Chondrocyte (in vitro differentiated cells): ENCODE results near the gene TRAPPC2L. TPM values are rescaled to one million over a fixed set of nuclear protein-coding genes. Genes with fewer than 3 reads are reported as not detected.
"Not testable (repeated sequence)": the region's sequence is repeated elsewhere in the genome, so short reads cannot be mapped to it uniquely, and the experiment has no call there.

ENCODE experiments used
- DNase-seq: peaks from one replicate; pipeline ENCODE4 v3.0.0; 2021; ENCODE audit warnings: mixed read lengths, low spot score
- H3K27ac Mint-ChIP-seq: one replicate; pipeline ENCODE4 v1.8.0; 2021; ENCODE audit warnings: mild to moderate bottlenecking, moderate library complexity, mixed read lengths; ENCODE audit not compliant: unreplicated experiment
- H3K27me3 Mint-ChIP-seq: 2 replicates; pipeline ENCODE4 v1.8.0; 2021; ENCODE audit warnings: low read depth, mixed read lengths
- H3K36me3 Mint-ChIP-seq: 2 replicates; pipeline ENCODE4 v1.8.0; 2021; ENCODE audit warnings: low read depth, mixed read lengths
- H3K4me1 Mint-ChIP-seq: 2 replicates; pipeline ENCODE4 v1.8.0; 2021; ENCODE audit warnings: low read depth, mild to moderate bottlenecking, mixed read lengths
- H3K4me3 Mint-ChIP-seq: one replicate; pipeline ENCODE4 v1.8.0; 2021; ENCODE audit warnings: mild to moderate bottlenecking, moderate library complexity, mixed read lengths; ENCODE audit not compliant: unreplicated experiment
- H3K9me3 Mint-ChIP-seq: 2 replicates; pipeline ENCODE4 v1.8.0; 2021; ENCODE audit warnings: low read depth, mixed read lengths
- CTCF ChIP-seq: fragments of 200-600 bp; sonication (generic); IDR thresholded peaks from 2 replicates; pipeline ENCODE4 v1.5.0; 2021; ENCODE audit warnings: antibody characterized with exemption, mild to moderate bottlenecking, moderate library complexity
- total RNA-seq: library from RNA; stranded (reverse); gene quantifications from 3 replicates; pipeline ENCODE4 v1.2.1, GENCODE V29; 2021

TRAPPC2L gene
- total RNA-seq, 1 donor from 2014 or later: 52.5 TPM

GRCh38 chr16:88892065-88892464, 35.1 kb downstream of the TRAPPC2L start:
- no peak for TF ChIP-seq CTCF
- no peak for DNase-seq
- Mint-ChIP-seq H3K4me3 (no peak overlapping the region), H3K36me3 (no peaks in the 10 kb centered on the region), H3K9me3 (no peaks in the 10 kb centered on the region), H3K4me1 (no peaks in the 10 kb centered on the region), H3K27ac (no peak overlapping the region), H3K27me3 (peaks cover 13% of the 10 kb centered on the region)

DNA sequence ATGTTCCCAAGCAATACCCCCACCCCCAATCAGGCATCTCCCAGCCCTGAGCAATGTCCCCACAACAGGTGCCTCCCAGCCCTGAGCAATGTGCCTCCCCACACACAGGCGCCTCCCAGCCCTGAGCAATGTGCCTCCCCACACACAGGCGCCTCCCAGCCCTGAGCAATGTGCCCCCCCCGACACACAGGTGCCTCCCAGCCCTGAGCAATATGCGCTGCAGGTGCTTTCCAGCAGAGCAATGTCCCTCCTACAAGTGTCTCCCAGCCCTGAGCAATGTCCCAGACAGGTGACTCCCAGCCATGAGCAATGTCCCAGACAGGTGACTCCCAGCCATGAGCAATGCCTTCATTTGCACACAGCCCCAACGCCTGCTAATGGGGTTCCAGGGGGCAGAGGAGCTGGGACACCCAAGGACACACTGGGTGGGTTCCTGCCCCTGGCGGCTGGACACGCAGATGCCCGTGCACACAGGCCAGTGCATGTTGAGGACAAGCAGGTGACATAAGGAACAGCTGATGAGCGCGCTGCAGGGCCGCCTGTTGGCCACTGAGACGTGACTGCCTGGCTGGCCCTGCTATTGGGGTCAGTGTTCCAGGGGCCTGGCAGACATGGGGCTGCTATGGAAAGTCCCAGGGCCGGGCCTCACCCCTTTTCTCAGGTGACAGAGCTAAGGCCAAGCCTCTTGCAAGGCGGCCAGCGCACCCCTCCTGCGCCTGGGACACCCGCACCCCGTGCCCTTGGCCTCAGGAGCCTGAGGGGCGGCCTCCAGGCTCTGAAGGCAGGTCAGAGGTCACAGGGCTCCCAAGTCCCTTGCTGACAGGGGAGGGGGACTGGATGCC, 36.4 kb downstream of the TRAPPC2L start:
- H3K36me3 Mint-ChIP-seq: no peaks in the 10 kb centered on the region
- no peak for TF ChIP-seq CTCF
- no peak overlapping the region for H3K4me3 Mint-ChIP-seq
- no peak for DNase-seq
- no peak overlapping the region for H3K27ac Mint-ChIP-seq
- no peaks in the 10 kb centered on the region for H3K9me3 Mint-ChIP-seq
- peaks cover 13% of the 10 kb centered on the region for H3K27me3 Mint-ChIP-seq
- H3K4me1 Mint-ChIP-seq: peaks cover 3% of the 10 kb centered on the region

DNA sequence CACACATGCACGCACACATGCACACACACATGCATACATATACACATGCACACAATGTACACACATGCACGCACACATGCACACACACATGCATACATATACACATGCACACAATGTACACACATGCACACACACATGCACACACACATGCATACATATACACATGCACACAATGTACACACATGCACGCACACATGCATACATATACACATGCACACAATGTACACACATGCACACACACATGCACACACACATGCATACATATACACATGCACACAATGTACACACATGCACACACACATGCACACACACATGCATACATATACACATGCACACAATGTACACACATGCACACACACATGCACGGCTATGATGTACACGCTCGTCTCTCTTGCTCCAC, 37.3 kb downstream of the TRAPPC2L start:
- H3K4me1 Mint-ChIP-seq, H3K36me3 Mint-ChIP-seq, H3K27ac Mint-ChIP-seq, H3K9me3 Mint-ChIP-seq, H3K4me3 Mint-ChIP-seq, DNase-seq: not testable (repeated sequence)
- H3K27me3 Mint-ChIP-seq: peaks cover 13% of the 10 kb centered on the region

GRCh38 chr16:88894681-88895300, 37.9 kb downstream of the TRAPPC2L start:
- H3K4me1 Mint-ChIP-seq: peaks cover 3% of the 10 kb centered on the region
- H3K36me3 Mint-ChIP-seq: no peaks in the 10 kb centered on the region
- H3K27me3 Mint-ChIP-seq: peaks cover 13% of the 10 kb centered on the region
- no peak for DNase-seq
- H3K4me3 Mint-ChIP-seq: no peak overlapping the region
- H3K27ac Mint-ChIP-seq: no peak overlapping the region
- TF ChIP-seq CTCF: no peak
- H3K9me3 Mint-ChIP-seq: no peaks in the 10 kb centered on the region

DNA sequence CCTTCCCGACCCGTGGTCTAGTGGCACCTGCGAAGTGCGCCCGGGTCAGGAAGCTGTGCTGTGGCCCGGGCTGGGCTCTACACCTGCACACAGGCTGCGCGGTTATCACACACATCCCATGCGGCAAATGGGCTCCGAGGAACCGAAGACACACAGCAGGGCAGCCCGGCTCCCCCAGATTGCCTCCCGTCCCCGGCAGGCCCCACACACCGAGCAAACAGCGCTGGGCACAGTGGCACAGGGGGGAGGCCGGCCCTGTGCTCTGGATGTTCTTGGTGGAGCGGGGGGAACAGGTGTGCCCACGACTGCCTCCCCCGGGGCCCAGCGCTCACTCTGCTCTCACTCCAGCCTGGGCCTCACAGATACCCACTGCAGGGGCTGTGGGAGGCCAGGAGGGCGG, 38.4 kb downstream of the TRAPPC2L start:
- Mint-ChIP-seq H3K27me3 (peaks cover 12% of the 10 kb centered on the region), H3K9me3 (no peaks in the 10 kb centered on the region), H3K4me1 (peaks cover 3% of the 10 kb centered on the region), H3K36me3 (no peaks in the 10 kb centered on the region), H3K27ac (no peak overlapping the region), H3K4me3 (no peak overlapping the region)
- TF ChIP-seq CTCF: no peak
- no peak for DNase-seq
